Putamen (tissue), 1 donor: Measurements from ENCODE around the gene PARN.
"Not testable (repeated sequence)": the region's sequence is repeated elsewhere in the genome, so short reads cannot be mapped to it uniquely, and the experiment has no call there.

Source experiments
- DNase-seq: peaks from one replicate; pipeline ENCODE4 v3.0.0-alpha.2; 2016; ENCODE audit warnings: low spot score

PARN gene

DNA sequence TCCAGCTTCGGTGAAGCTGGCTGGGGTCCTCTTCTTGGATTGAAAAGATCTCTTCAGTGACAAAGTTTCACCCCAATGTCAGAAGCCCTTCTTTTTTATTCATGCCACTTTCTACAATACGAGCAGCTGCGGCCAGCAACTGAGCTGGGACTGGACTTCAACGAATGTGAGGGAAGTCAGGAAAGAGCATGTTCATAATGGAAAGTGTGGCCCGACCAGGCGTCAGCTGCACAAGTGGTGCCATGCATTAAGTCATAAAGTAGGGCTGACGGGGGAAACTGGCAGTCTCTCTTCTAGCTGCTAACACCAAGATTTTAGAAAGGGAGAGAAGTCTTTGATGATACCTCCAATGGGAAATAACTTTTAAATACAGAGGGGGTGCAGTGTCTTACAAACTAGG is 192.6 kb downstream of the PARN start:
- DNase-seq = no peak

DNA sequence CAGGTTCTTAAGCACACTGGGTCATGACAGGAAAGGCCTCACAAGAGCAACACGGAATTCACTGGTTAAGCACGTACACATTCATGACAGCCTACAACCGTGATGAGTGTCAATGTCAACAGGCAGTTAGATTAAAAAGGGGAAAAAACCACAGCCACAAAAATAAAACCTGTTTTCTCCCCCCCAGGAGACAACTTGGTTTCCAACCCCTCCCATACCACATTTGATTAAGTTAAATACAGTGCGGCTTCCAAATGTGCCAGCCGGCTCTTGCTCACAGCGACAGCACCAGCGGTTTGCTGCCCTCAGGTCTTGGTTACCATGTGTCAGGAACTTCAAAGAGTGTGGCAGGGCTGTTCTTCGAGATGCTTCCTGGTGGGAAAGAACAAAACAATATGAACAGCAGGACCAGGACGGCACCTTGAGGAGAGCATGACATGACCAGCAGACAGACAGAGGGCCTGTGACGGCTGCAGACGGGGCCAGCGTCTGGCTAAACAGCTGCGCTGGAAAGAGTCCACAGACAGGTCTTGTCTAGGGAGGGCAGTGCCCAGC is 193.6 kb downstream of the PARN start:
- no peak for DNase-seq

DNA sequence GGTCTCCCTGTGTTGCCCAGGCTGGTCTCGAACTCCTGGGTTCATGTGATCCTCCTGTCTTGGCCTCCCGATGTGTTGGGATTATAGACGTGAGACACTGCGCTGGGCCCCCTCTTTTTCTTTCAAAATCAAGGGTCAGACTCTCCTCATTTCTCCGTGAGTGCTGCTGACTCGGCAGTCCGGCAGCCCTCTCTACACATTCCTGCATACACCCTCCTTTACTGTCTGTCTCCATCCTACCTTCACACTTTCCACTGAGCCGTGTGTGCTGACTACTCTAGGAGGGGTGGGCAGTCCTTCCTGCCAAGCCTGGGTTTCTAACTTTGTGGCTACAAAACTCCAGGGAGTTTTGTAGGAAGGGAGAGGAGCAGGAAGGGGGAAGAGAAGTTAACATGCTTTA is 195.2 kb downstream of the PARN start:
- DNase-seq = no peak

DNA sequence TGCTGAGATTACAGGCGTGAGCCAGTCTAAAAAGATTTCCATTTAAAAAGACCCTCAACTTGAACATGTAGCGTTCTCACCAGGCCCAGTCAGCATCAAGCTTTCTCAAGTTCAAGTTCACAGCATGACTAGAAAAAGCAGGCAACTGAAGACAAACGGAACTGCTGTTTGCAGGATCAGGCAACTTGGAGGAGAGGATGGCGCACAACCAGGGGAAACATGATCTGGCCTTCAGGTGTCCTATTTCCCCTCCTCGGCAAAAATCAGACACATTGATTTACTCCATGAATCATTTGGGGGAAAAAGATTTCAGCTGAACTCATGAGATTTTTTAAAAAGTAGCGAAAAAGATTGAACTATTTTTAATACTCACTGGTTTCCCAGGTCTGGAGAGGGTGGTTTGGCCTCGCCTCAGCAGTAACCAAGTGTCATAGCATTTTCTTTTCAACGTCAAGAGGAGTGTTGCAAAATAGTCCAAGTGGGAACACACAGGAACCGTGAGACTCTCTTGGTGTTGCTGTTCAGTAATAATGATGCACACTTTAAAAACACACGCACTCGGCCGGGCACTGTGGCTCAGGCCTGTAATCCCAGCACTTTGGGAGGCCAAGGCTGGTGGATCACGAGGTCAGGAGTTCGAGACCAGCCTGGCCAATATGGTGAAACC is 201.0 kb downstream of the PARN start:
- not testable (repeated sequence) for DNase-seq

DNA sequence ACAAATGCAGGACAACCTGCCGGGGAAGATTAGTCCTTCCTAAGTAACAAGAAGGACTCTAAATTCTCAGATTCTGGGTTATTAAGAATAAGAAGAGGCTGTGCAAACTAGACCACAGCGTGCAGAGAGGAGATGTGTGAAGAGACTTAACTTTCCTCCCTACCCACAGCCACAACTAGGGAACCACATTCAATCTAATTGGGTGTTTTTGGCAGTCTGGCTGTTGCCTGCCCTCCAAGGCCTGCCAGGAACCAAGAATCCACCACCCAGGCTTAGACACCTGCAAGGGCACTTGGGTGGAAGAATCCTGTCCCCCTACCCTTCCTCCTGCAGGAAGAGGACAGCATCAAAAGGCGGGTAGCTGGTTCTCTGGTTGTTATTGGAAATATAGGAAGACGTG is 202.0 kb downstream of the PARN start:
- DNase-seq = no peak

DNA sequence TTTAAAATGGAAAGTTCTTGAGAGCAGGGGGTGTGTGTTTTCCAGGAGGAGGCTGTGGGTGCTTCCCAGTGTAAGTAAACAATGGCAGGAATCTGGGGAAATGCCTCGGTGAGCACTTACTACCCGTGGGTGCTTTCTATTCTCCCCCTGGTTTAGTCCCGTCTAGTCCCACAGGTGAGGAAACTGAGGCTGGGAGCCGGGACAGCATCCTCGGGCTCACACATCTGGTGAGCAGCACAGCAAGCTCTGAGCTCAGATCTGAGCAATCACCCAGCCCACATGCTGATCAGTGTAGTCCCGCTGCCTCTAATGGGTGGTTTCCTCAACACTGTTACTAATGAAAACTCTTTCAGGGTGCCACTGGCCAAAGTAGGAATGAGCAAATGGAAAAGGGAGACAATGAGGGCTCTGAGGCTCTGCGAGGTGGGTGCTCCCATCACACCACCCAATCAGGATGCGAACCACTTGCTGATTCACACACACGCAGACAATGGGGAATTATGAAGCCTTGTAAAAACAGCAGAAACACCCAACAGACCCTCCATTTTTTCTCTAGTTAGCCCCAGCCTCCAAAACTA is 202.6 kb downstream of the PARN start:
- DNase-seq = peak; percentile 86

DNA sequence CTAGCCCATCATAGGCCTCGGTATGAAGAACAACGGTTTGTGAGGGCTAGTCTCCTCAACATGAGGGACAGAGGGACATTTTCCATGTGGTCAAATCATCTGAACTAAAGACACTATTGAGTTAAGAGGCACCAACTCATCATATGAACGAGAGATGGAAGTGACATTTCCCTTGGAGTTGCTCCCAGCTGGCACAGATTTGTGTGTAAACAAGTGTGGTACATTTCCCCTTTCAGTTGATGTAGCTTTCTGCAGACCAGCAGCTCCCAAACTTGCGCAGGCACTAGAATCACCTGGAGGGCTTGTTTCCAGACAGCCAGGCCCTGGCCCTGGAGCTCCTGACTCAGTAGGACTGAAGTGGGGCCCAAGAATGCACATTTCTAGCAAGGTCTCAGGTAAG is 205.5 kb downstream of the PARN start:
- DNase-seq = no peak

DNA sequence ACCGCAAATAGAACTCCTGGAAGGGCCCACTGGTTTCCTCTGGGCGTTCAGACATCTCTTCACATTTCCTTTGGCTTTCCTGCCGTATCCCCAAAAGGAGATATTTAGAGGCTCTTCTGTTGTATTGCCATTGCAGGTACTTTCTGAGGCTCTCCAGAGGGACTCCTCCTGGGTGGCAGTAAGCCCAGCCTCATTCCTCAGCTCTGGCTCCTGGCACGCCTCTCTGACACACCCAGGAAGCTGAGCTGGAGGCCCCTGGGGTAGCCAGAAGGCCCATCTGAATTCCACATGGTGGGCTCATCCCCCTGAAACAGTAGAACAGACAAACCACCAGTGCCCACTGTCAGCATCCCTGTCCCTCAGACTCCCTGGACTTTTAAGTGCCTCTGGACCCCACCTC is 206.7 kb downstream of the PARN start:
- DNase-seq = no peak

DNA sequence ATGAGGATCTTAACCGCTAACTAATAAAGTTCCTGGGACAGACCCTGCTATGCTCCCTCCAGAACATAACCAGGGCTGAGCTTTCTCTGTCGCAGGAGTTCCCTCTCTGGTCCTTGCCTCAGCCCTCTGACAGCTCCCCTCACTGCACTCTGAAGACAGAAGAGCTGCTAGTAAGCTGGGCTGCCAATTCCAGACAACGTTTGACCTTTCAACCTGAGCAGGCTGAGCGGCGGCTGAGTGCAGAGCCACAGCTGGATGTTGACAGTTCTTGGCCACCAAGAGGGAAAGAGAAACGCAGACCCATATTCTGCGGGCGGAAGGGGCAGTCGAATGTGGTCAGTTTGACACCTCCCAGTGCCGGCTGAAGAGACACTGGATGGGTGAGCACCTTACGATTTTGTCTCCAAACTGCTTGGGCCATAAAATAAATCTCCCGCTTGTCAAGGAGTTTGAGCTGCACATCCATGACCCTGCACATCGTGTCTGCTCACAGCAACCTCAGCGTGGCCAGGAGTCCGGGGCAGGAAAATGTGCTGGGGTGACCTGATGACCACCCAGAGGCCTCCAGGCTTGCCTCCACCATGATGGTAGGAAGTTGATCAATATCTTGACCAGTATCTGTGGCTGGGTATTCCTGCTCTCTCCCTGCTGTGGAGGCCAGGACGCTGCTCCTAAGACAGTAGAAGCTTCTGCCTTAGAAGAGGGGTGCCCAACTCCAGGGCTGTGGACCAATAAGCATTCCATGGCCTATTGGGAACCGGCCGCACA is 209.2 kb downstream of the PARN start:
- DNase-seq = no peak

DNA sequence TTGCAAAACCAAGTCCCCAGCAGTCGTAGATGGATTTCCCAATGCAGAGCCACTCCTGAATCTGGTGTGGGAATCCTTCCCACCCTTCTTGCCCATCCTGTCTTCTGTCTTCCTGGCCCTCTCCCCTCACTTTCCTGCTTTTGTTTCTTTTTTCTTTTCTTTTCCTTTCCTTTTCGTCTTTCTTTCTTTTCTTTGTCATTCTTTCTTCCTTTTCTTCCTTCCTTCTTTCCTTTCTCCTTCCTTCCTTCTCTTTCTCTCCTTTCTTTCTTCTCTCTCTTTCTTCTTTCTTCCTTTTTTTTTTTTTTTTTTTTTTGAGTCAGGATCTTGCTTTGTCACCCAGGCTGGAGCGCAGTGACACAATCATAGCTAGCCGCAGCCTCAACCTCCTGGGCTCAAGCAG is 209.8 kb downstream of the PARN start:
- not testable (repeated sequence) for DNase-seq

DNA sequence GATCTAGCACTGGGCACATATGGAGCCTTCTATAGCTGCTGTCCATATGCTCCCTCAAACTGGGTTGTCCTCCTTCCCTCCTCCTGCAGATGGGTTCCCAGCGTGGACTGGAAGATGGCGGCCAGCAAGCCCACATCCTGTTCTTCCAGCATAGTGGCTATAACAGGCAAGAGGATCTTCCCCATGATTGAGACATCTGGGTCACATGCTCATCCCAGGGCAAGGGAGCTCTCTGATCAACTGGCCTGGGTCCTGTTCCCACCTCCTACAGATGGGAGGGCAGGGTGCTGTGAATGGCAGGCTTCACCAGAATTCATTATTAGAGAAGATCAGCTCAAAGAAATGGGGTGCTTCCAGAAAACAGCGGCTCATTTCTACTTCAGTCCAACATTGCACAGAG is 210.2 kb downstream of the PARN start:
- DNase-seq = no peak

DNA sequence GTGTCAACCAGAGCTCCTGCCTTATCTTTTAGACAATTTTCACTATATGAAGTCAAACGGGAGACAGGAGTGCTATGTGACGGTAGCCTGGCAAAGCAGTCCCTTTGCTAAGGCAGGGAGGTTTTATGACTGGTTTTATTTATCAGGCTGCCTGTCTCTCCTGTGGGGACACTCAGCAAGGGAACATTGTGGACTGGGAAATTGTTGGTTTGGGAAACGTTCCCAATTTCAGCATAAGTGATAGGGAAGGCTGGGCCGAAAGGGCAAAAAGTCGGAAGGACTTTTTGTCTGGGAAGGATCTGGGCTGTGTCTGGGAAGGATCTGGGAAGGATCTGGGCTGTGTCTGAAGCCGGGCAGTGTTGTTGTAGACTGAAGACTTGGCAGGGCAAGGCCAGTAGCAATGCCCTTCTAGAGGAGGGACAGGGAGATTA is 211.2 kb downstream of the PARN start:
- DNase-seq = no peak

DNA sequence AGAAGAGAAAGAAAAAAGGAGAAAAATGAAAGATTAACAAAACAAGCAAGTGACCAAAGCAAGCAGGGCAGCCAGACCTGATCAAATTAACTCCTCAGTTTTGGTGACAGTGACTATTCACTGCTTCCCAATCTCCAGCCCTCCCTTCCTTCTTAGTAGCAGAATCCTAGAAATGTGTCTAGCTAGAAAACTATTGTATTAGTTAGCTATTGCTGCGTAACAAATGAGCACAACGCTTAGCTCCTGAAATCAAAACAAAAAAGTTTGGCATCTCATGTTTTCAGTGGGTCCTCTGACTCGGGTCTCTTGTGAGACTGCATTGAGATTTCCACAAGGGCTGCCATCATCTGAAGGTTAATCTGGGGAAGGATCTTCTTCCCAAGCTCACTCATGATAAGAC is 213.9 kb downstream of the PARN start:
- no peak for DNase-seq

DNA sequence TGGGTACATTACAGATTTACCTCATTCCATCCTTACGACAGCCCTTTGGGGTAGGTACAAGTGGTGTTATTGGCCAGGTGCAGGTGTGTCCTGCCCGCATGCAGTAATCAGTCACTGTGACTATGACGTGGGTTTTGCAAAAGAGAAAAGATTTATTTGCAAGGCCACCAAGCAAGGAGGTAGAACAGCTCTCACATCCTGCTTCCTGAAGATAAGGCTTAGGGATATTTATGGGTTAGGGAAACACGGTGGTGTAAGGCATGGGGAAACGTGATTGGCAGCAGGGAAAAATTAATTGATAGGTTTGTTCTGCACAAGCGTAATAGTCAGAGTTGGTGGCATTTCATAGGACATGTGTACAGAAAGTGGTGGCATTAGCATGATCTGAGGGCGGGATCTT is 214.8 kb downstream of the PARN start:
- DNase-seq = no peak

DNA sequence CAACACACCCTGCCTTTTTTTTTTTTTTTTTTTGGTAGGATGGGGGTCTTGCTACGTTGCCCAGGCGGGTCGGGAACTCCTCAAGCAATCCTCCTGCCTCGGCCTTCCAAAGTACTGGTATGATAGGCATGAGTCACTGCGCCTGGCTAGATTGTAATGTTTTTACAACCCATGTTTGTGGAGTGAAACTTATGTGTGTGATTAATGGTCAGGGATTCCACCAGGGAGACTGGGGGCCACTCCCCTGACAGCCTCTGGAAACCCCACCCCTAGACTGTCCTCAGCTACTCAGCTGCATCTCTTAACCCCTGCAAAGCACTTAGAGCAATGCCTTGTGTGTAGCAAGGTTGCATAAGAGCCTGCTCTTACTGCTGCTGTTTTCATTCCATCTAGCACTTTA is 220.5 kb downstream of the PARN start:
- no peak for DNase-seq

DNA sequence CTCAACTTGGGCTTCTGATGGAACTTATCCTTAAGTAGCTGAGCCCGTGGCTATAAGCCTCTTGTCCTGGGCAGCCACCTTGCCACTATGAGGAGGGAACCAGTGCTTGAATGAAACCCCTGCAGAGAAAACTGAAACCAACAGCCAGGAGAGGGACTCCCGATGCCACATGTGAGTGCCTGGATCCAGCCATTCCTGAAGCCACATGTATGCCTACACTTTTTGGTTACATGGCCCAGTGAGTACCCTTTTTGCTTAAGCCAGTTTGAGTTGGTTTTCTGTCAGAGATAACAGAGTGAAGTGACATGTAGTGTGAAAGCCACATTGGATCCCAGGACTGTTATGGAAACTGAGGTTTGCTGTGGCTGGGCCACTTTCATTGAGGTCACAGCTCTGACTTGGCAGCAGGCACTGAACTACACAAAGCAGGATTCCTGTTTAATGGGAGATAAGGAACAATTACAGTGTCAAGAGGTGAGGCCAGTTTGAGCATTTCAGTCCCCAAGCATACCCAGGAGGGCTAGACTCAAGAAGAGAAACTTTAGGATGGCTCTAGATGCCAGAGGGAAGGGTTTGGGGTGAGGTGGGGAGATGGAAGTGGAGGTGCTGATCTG is 222.2 kb downstream of the PARN start:
- no peak for DNase-seq

DNA sequence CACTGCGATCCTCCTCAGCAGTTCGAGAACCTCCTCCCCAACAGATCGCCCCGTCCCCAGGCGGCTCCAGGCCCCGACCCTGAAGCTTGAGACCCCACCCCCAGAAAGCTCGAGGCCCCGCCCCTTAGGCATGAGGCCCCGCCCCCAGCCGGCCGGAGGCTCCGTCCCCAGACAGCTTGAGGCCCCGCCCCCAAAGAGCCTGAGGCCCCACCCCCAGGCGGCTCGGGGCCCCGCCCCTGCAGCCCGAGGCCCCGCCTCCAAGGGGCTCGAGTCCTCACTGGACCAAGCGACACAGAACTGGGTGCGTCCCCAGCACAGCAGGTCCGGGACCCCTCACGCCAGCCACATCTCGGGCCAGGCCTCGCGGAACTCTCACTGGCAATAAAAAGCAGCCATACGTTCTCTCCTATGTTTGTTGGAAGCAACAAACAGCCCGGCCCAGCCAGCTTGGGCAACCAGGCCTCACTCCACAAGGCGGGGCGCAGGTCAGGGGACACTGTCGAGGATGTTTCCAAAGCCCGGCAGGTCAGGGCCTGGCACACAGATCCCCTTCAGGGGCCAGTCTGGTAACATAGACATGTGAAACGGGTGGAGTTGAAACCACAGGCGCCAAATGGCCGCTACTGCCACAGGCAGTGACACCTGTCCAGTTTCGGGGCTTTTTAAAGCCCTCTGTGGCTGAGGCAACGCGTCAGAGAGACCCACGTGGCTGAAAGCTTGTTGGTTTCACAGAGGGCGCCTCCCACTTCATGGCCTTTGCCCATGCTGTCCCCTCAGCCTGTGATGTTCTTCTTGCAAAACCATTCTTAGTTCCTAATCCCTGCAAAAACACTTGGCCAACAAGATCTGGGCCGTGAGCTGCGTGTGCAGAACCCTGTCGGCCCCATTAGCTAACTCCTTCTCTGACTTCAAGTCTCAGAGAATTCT is 224.2 kb downstream of the PARN start:
- DNase-seq = no peak

DNA sequence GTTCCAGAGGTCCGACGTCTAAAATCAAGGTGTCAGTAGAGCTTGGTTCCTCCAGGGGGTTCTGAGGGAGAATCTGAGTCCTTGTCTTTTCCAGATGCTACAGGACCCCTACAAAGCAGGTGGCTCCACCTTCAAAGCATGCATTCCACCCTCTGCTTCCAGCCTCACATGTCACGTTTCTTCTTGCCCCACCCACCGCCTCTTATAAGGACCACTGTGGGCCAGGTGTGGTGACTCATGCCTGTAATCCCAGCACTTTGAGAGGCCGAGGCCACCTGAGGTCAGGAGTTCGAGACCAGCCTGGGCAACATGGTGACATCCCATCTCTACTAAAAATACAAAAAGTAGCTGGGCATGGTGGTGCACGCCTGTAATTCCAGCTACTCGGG is 227.1 kb downstream of the PARN start:
- DNase-seq = not testable (repeated sequence)

DNA sequence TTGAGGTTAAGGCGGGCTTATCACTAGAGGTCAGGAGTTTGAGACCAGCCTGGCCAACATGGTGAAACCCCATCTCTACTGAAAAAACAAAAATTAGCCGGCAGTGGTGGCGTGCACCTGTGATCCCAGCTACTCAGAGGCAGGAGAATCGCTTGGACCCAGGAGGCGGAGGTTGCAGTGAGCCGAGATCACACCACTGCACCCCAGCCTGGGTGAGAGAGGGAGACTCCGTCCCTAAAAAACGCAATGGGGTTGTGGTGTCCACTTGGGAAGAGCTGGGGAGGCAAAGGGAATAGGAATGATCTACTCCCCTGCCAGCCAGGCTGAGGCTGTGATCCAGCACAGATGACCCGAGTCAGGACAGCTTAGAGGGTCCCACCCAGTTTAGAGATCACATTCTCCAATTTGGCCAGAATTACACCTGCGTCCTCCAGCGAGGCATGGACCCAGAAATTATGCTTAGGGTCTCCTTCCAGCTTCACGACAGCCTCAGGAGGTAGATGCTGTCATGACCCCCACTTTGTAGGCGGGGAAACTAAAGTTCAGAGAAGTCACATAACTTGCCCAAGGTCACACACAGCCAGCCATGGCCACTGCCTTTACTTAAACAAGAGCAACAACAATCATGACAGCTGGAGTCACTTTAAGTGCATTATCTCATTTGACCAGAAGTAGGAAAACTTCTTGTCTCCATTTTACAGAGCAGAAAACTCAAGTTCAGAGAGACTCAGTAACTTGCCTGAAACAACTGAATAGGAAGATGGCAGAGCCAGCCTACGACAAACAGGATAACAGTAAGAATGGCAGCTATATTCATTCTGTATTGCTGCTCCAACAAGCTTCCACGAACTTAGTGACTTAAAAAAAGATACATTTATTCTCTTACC is 227.7 kb downstream of the PARN start:
- not testable (repeated sequence) for DNase-seq

DNA sequence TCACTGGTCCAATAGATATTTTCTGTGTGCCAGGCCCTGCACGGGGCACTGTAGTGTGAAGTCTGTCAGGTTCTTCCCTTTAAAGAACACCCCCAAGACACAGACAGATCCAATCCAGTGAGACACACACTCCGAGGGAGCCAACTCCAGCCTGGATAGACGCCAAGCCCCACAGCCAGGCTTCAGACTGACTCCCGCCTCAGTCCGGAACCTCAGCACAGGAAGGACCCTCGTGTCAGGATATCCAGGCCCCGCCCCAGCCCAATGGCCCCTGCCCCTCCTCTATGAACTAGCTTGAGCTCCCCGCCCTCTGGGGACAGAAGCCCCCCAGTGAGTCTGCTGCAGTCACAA is 228.4 kb downstream of the PARN start:
- not testable (repeated sequence) for DNase-seq
